Measurements from ENCODE around the gene NXPH1. TPM values are rescaled to one million over a fixed set of nuclear protein-coding genes. Genes with fewer than 3 reads are reported as not detected.

NXPH1 gene
- total RNA-seq, 1 experiment from 2014 or later, result 0.59 TPM

GRCh38 chr7:8612584-8612983, 179.2 kb downstream of the NXPH1 start (continued):
- TF ChIP-seq ZNF532 (CRISPR knock-in tag; IDR thresholded peaks at IDR 0.05; ENCODE audit: borderline replicate concordance), result no peak

DNA sequence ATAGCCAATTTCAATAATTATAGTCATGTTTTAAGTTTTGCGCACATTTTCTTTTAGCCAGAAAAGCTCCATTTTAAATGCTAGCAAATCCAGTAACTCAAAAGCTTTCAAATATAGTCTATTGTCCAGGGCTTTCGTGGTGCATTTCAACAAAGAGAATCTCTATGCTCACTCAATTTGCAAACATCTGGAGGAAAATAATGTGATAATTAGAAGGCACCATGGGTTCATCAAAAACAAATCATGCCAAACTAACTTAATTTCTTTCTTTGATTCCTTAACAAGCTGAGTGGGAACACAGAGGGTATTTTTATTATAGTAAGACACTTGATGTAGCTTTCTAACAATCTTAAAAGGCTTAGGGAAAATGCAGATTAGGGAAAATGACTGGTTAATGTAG, 179.8 kb downstream of the NXPH1 start:
- no peak overlapping the region for H3K27ac Mint-ChIP-seq
- CTCF ChIA-PET, result no interaction called here
- no peaks in the 10 kb centered on the region for H3K27me3 Mint-ChIP-seq (ENCODE audit: low read depth)
- H3K36me3 Mint-ChIP-seq, result no peaks in the 10 kb centered on the region
- POLR2A ChIA-PET, result no interaction called here
- no peak for ATAC-seq
- H3K4me3 Mint-ChIP-seq, result no peak overlapping the region
- no peak for DNase-seq (ENCODE audit: low spot score)
- TF ChIP-seq CREB1 (CRISPR knock-in tag; IDR thresholded peaks at IDR 0.05), result no peak
- no peaks in the 10 kb centered on the region; the same call in 1 of the 2 replicates for H3K9me3 Mint-ChIP-seq
- H3K4me1 Mint-ChIP-seq, result peaks cover 8% of the 10 kb centered on the region

GRCh38 chr7:8615019-8615418, 181.6 kb downstream of the NXPH1 start:
- H3K4me3 Mint-ChIP-seq, result no peak overlapping the region
- no peaks in the 10 kb centered on the region; the same call in 1 of the 2 replicates for H3K9me3 Mint-ChIP-seq
- DNase-seq (ENCODE audit: low spot score), result no peak
- ChIA-PET POLR2A (no interaction called here), CTCF (interaction anchor here (0.6 to 1.6 kb wide), 2 partner anchors 174 to 180 kb away, joined by 3 read pairs; no protein-coding TSS in a partner anchor)
- no peaks in the 10 kb centered on the region for H3K27me3 Mint-ChIP-seq (ENCODE audit: low read depth)
- H3K27ac Mint-ChIP-seq, result peak overlapping the region; percentile 16; the same call in 1 of the 2 replicates
- no peaks in the 10 kb centered on the region for H3K36me3 Mint-ChIP-seq
- peaks cover 25% of the 10 kb centered on the region for H3K4me1 Mint-ChIP-seq
- ATAC-seq, result peak; percentile 14
- TF ChIP-seq KAT7 (CRISPR knock-in tag; IDR thresholded peaks at IDR 0.05; ENCODE audit: borderline replicate concordance) (no peak), HMGXB4 (CRISPR knock-in tag; IDR thresholded peaks at IDR 0.05) (no peak), NR1H2 (CRISPR knock-in tag; IDR thresholded peaks at IDR 0.05) (no peak), ATF6 (CRISPR knock-in tag; IDR thresholded peaks at IDR 0.05) (no peak), STAT6 (CRISPR knock-in tag; conservative IDR thresholded peaks at IDR 0.05; ENCODE audit: low read depth) (no peak), OVOL2 (CRISPR knock-in tag; IDR thresholded peaks at IDR 0.05; ENCODE audit: borderline replicate concordance) (no peak), MXD4 (CRISPR knock-in tag; IDR thresholded peaks at IDR 0.05; ENCODE audit: borderline replicate concordance) (no peak), NFYB (CRISPR knock-in tag; conservative IDR thresholded peaks at IDR 0.05; ENCODE audit: low read depth) (no peak)
- TF ChIP-seq, protein P1, sequence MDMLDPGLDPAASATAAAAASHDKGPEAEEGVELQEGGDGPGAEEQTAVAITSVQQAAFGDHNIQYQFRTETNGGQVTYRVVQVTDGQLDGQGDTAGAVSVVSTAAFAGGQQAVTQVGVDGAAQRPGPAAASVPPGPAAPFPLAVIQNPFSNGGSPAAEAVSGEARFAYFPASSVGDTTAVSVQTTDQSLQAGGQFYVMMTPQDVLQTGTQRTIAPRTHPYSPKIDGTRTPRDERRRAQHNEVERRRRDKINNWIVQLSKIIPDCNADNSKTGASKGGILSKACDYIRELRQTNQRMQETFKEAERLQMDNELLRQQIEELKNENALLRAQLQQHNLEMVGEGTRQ (CRISPR knock-in tag; IDR thresholded peaks at IDR 0.05), result no peak
- TF ChIP-seq, protein P2, sequence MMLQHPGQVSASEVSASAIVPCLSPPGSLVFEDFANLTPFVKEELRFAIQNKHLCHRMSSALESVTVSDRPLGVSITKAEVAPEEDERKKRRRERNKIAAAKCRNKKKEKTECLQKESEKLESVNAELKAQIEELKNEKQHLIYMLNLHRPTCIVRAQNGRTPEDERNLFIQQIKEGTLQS (CRISPR knock-in tag; conservative IDR thresholded peaks at IDR 0.05), result no peak
- TF ChIP-seq, protein P3, sequence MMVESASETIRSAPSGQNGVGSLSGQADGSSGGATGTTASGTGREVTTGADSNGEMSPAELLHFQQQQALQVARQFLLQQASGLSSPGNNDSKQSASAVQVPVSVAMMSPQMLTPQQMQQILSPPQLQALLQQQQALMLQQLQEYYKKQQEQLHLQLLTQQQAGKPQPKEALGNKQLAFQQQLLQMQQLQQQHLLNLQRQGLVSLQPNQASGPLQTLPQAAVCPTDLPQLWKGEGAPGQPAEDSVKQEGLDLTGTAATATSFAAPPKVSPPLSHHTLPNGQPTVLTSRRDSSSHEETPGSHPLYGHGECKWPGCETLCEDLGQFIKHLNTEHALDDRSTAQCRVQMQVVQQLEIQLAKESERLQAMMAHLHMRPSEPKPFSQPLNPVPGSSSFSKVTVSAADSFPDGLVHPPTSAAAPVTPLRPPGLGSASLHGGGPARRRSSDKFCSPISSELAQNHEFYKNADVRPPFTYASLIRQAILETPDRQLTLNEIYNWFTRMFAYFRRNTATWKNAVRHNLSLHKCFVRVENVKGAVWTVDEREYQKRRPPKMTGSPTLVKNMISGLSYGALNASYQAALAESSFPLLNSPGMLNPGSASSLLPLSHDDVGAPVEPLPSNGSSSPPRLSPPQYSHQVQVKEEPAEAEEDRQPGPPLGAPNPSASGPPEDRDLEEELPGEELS (CRISPR knock-in tag; IDR thresholded peaks at IDR 0.05), result no peak
- TF ChIP-seq, protein P4, sequence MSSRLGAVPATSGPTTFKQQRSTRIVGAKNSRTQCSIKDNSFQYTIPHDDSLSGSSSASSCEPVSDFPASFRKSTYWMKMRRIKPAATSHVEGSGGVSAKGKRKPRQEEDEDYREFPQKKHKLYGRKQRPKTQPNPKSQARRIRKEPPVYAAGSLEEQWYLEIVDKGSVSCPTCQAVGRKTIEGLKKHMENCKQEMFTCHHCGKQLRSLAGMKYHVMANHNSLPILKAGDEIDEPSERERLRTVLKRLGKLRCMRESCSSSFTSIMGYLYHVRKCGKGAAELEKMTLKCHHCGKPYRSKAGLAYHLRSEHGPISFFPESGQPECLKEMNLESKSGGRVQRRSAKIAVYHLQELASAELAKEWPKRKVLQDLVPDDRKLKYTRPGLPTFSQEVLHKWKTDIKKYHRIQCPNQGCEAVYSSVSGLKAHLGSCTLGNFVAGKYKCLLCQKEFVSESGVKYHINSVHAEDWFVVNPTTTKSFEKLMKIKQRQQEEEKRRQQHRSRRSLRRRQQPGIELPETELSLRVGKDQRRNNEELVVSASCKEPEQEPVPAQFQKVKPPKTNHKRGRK (CRISPR knock-in tag; IDR thresholded peaks at IDR 0.05; ENCODE audit: borderline replicate concordance), result no peak

Data from WTC11 (cell line).